ENCODE results near the gene KRT80. TPM values are rescaled to one million over a fixed set of nuclear protein-coding genes. Genes with fewer than 3 reads are reported as not detected.

Gene KRT80
- total and polyA plus RNA-seq, 2 donors (not counting 3 experiments of a cell fraction or from before 2014, with no cell fraction given): 13.6 to 23.7 TPM

DNA sequence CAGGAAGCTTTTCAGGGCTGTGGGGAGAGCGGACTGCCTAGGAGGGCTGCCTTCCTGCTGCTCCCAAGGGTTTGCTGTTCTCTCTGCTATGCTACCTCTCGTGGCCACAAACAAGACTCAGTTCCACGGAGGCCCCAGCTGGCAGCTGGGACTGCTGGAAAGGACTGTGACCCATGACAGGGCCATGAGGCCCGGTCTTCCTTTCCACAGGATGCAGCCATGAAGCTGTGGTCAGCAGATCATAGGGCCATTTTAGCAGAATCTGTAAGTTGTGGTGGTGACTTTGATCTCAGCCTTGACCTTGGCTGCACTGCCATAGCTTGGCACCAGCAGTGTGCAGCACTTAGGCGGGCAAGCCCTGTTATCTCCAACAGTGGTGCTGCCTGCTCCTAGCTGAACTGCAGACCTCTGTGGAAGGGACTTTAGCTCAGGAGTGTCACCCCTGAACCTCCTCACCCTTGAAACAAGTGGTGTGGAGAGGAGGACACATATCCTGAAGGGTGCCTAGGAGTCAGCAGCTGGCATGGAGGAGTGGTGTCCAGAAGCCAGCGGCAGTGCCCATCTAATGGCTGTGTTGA, 12.3 kb downstream of the KRT80 start:
- CTCF ChIA-PET: interaction anchor here (0.9 to 2.1 kb wide), 4 partner anchors 7 to 34 kb away, joined by 3 to 10 read pairs (median 3); partner anchors contain the start of gene KRT80
- dilution Hi-C loops (cut with MboI; ENCODE audit: extremely low pct_ligation_motif_present, low sequenced_read_pairs): no loop called here

More for the DNA sequence above, 12.3 kb downstream of the KRT80 start:
- DNase-seq (ENCODE audit: low read depth, low spot score) (no peak), FAIRE-seq (no peak)
- Histone ChIP-seq H3K4me3 (replicated peaks in 1 of 3; ENCODE audit: insufficient read depth in 1 of 3, low read depth in 1 of 3, low read length in 3 of 3) (no peak overlapping the region), H3K9me3 (replicated peaks; ENCODE audit: control insufficient read depth, insufficient read depth, low read length) (no peaks in the 10 kb centered on the region), H3K27ac (ENCODE audit: insufficient read depth, low read depth, low read length) (no peak overlapping the region), H3K4me2 (ENCODE audit: insufficient read depth, low read length) (no peak overlapping the region), H3K36me3 (ENCODE audit: control insufficient read depth in 2 of 2, extremely low read depth in 1 of 2, insufficient read depth in 2 of 2, low read length in 2 of 2) (no peaks in the 10 kb centered on the region), H3K9me1 (replicated peaks; ENCODE audit: control insufficient read depth, extremely low read depth, insufficient read depth, low read length) (no peaks in the 10 kb centered on the region), H3K4me1 (ENCODE audit: control insufficient read depth, extremely low read depth, insufficient read depth, low read length) (peaks cover 30% of the 10 kb centered on the region), H3K79me2 (ENCODE audit: control insufficient read depth, insufficient read depth, low read length) (no peaks in the 10 kb centered on the region), H2AFZ (ENCODE audit: low read depth, low read length) (no peak overlapping the region), H3K27me3 (ENCODE audit: control insufficient read depth in 2 of 2, insufficient read depth in 2 of 2, low read length in 2 of 2) (no peaks in the 10 kb centered on the region), H3K9ac (replicated peaks; ENCODE audit: extremely low read depth, insufficient read depth, low read length) (no peak overlapping the region), H4K20me1 (replicated peaks; ENCODE audit: control insufficient read depth, extremely low read depth, insufficient read depth, low read length) (no peaks in the 10 kb centered on the region)
- TF ChIP-seq GATA2 (IDR thresholded peaks at IDR 0.05; ENCODE audit: insufficient read depth, insufficient read length, low read depth, low read length) (no peak), POLR2AphosphoS5 (IDR thresholded peaks at IDR 0.05; ENCODE audit: insufficient read depth, low read depth, low read length) (no peak), EZH2 (IDR thresholded peaks at IDR 0.05; ENCODE audit: borderline replicate concordance, low read depth, low read length, severe bottlenecking) (no peak), POLR2A (IDR thresholded peaks at IDR 0.05; ENCODE audit: low read depth, low read length) (no peak), FOS (IDR thresholded peaks at IDR 0.05; ENCODE audit: borderline replicate concordance, insufficient read depth, low read length) (no peak), JUN (IDR thresholded peaks at IDR 0.05; ENCODE audit: borderline replicate concordance, insufficient read depth, insufficient read length, low read depth) (no peak)
- TF ChIP-seq, protein P1, sequence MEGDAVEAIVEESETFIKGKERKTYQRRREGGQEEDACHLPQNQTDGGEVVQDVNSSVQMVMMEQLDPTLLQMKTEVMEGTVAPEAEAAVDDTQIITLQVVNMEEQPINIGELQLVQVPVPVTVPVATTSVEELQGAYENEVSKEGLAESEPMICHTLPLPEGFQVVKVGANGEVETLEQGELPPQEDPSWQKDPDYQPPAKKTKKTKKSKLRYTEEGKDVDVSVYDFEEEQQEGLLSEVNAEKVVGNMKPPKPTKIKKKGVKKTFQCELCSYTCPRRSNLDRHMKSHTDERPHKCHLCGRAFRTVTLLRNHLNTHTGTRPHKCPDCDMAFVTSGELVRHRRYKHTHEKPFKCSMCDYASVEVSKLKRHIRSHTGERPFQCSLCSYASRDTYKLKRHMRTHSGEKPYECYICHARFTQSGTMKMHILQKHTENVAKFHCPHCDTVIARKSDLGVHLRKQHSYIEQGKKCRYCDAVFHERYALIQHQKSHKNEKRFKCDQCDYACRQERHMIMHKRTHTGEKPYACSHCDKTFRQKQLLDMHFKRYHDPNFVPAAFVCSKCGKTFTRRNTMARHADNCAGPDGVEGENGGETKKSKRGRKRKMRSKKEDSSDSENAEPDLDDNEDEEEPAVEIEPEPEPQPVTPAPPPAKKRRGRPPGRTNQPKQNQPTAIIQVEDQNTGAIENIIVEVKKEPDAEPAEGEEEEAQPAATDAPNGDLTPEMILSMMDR (IDR thresholded peaks at IDR 0.05; ENCODE audit: extremely low read depth in 1 of 2, insufficient read depth in 1 of 2, low read depth in 1 of 2, low read length in 2 of 2): no peak
- TF ChIP-seq, protein P2, sequence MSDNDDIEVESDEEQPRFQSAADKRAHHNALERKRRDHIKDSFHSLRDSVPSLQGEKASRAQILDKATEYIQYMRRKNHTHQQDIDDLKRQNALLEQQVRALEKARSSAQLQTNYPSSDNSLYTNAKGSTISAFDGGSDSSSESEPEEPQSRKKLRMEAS (IDR thresholded peaks at IDR 0.05; ENCODE audit: insufficient read depth, insufficient read length): no peak
- BruUV-seq (replicated peaks): no TSS peak
- POLR2A ChIA-PET: no interaction called here
- intact Hi-C loops (cut with micrococcal nuclease): no loop called here

Measured in endothelial cell of umbilical vein (primary cell).